Stimulated activated CD4-positive, alpha-beta T cell treated with anti-CD3 and anti-CD28 coated beads, Interleukin-2, amount 100 ng/mL, for 48 hours (primary cell): Measurements from ENCODE around the gene TBX1.
"Not testable (repeated sequence)": the region's sequence is repeated elsewhere in the genome, so short reads cannot be mapped to it uniquely, and the experiment has no call there.

Experiments used
- DNase-seq, 2 donors: peaks; one replicate each; pipeline ENCODE4 v3.0.0-alpha.2; 2020

TBX1 gene

GRCh38 chr22:19766511-19767426 is 6.2 kb downstream of the TBX1 start:
- DNase-seq, result peak; percentile 30 to 40

GRCh38 chr22:19767427-19768341 is 7.1 kb downstream of the TBX1 start:
- no peak for DNase-seq

DNA sequence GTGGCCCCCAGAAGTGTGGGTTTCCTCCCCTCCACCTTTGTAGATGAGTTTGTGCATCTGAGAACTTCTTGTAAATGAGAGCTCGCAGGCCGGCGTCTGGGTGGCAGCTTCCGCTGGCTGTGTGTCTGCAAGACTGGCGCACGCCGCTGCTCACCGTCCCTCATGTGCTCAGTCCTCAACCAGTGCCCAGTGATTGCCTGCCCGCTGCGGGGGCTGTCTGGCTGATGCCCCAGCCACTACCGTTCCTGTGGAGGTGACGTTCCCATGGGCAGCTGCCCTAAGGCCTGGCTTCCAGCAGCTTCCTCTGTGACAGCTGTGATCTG is 8.8 kb downstream of the TBX1 start:
- DNase-seq, result no peak

DNA sequence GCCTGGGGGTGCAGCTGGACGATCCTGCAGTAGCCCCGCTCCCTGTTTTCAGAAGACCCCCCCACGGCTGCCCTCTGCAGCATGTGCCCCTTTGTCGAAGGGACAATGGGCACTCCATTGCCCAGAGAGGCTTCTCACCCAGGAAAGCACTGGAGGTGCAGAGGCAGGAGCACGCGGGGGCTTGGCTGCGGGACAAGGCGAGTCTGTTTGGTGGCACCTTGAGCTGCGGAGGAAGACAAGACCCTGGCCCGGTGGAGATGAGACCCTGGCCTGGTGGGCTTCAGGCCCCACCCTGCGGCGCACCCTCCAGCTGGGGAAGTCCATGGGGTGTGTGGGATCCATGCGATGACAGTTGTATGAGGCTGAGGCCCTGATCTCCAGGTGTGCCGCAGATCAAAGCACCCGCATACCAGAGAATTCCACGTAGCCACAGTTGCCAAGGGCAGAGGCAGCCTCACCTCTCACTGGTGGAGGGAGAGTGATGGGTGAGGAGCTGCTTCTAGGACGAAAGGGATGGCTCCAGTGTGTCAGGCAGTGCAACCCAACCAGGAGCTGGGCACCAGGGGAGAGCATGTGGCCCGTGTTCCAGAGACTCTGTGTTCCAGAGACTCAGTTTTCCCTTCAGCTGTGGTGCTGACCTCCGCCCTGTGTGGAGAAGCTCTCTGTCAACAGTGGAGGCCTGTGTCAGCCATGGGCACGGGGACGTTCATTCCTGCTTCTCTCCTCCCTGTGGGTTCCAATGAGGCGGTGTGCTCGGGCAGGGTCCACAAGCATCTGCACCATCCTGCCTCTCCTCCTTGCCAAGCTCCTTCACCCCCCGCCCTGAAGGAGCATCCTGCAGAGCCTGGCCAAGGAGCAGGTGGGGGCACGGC is 10.0 kb downstream of the TBX1 start:
- no peak for DNase-seq

DNA sequence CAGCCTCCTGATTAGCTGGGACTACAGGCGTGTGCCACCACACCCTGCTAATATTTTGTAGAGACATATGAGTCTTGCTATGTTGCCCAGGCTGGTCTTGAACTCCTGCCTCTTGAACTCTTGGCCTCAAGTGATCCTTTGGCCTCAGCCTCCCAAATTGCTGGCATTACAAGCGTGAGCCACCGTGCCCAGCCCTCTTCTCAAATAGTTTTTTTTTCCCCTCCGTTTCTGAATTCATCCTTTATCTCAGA is 11.8 kb downstream of the TBX1 start:
- no peak for DNase-seq

GRCh38 chr22:19772673-19773469 is 12.3 kb downstream of the TBX1 start:
- DNase-seq, result no peak

DNA sequence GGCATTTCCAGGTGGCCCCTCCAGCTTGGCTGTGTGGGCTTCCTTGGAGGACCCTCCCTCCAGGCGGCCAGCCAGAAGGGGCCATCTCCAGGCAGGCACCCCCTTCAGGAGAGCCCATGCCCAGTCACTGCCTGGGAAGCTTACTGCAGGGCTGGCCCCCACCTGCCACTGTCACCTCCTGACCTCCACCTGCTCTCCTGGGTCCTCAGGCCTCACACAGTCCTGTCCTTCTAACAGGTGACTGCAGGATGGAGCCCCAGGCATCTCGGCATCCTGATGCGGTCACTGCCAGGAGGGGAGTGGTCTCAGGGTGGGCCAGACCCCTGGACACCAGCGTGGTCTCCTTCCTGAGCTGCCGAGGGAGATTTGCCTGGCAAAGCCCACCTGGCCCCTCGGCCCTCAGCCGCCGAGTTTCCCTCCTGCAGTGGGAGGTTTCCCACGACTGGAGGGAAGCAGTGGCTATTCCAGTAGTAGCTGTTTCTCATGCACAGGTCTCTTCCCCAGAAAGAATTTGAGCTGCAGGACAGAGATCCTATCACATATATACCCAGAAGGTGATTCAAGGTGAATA is 13.0 kb downstream of the TBX1 start:
- no peak for DNase-seq

DNA sequence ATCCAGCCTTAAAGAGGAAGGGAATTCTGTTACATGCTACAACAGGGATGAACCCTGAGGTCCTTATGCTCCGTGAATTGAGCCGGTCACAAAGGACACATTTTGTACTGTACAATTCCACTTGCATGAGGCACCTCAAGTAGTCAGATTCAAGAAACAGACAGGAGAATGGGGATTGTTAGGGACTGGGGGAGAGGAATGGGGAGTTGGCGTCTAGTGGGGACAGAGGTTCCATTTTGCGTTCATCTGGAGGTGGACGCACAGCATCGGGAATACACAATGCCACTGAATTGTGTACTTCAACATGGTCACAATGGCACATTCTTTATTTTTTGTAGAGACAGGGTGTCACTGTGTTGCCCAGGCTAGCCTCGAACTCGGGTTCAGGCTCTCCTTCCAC is 14.1 kb downstream of the TBX1 start:
- no peak for DNase-seq

DNA sequence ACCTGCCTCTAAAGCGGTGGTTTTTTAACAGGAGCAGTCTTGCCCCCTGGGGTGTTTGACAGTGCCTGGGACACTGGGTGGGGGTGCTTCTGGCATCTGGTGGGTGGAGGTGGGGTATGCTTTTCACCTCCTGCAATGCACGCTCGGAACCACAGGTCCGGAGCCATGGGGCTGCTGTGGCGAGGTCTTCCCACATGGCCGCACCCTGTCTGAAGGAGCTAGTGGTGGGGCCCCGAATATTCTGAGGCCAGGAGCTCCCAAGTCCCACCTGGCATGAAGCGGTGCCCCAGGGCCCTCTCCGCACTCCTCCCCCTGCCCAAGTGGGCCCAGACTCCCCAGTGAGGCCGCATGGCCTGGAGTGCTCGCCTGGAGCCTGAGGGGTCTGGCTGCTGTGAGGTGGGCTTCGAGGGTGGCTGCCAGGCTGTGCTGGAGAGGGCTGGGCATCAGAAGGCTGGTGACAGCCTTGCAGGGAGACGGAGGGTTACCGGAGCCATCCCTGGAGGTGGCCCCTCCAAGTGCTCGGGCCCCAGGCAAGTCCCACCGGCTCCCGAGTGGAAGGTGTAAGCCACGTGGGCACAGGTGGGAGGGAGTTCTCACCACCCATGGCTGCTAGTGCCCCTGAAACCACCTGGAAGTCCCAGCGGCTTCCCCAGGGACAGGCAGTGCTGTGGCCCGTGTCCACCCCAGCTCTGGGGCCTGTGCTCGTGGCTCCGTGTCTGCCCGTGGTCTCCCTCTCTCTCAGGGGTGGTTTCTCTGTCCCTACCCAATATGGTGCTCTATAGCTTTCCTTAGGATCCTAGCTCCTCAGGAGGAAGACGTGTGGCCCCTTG is 15.1 kb downstream of the TBX1 start:
- DNase-seq, result no peak

DNA sequence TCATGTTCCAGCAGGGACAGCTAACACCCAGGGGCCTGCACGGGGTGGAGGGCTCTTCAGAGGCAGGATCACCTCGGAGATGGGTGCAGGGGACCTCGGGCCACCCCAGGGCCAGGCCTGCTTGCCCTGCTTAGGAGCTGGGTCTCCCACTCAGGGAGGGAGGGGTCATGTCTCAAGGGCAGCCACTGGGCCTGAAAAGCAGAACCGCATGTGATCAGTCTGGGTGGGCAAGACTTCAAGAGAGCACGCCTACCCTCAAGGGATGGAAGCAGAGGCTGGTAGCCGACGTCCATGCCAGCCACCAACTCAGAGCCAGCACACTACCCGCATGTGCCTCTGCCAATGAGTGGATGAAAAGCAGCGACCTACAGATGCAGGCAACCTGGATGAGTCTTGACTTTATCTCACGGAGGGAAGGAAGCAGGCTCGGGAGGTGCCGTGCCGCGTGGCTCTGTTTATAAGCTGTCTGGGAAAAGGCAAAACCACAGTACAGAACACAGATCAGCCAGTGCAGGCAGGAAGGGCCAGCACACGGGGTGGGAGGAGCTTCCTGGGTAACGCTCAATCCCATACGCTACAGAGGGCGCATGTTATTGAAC is 16.0 kb downstream of the TBX1 start:
- DNase-seq, result no peak

DNA sequence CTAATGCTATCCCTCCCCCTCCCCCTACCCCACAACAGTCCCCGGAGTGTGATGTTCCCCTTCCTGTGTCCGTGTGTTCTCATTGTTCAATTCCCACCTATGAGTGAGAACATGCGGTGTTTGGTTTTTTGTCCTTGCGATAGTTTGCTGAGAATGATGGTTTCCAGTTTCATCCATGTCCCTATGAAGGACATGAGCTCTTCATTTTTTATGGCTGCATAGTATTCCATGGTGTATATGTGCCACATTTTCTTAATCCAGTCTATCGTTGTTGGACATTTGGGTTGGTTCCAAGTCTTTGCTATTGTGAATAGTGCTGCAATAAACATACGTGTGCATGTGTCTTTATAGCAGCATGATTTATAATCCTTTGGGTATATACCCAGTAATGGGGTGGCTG is 16.6 kb downstream of the TBX1 start:
- DNase-seq, result not testable (repeated sequence)

DNA sequence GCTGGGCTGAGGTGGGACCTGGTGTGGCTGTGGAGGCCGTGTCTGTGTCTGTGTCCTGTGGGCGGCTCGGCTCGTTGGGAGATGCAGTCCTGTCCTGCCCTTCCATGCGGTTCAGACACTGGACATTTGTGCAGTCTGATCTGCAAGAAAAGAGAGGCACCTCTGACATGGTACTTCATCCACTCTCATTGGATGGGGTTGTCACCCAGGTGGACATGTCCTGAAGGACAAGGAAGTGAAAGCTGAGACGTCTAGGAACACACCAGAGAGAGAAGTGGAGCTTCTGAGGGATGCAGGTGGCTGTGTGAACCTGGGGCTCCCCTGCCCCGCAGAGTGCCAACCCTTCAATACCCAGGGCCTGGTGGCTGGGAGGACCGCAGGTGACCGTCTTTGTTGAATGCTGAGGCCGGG is 18.4 kb downstream of the TBX1 start:
- no peak for DNase-seq

- DNase-seq, result no peak
Observed at GRCh38 chr22:19779685-19780268, 19.2 kb downstream of the TBX1 start.

DNA sequence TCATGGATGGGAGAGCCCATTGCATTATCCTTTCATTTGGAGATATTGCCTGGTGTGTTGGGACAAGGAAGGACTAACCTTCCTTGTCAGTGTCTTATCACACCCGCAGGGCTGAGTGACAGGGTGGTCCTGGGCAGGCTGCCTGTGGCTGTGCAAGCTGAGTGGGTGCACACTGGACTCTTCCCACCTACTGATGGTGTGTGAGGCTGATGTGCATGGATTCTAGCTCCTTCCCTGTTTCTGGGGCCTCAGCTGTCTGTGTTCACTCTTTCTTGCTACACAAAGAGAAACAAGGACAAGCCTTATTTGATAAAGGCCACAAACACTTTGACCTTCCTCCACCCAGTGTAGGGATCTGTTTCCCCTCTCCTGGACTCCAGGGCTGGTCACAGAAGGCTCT is 22.0 kb downstream of the TBX1 start:
- no peak for DNase-seq

- DNase-seq, result no peak
Observed at GRCh38 chr22:19783586-19784383, 23.2 kb downstream of the TBX1 start.

DNA sequence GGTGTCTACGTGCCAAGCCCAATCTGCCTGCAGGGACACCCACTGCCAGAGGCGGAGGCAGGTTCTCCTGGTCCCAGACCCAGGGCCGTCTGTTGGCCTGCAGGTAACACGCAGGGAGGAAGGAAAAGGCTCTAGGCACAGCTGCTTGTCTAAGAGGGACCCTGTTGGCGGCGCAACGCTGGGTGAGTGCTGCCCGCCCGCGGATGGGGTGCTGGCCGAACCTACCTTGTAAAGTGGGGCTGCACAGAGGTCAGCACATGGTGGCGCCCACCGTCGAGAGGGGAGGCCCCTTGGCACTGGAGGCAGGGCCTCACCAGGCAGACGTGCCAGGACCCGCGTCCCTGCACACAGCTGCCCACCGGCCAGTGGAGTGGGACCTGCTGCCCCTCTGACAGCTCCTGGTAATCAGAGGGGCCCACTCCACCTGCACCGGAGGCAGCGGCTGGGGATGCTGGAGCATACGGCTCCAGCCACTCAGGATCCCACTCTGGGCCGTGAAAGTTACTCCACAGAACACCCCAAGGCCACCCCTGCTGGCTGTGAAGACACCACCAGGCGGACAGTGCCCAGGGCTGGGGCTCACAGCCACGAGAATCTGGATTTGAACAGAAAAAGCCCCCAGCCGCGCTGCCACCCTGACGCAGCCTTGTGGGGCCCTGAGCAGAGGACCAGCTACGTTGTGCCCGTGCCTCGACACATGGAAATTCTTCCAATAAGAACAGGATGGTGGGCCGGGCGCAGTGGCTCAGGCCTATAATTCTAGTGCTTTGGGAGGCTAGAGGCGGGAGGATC is 24.0 kb downstream of the TBX1 start:
- no peak for DNase-seq

- no peak for DNase-seq
Observed at GRCh38 chr22:19785461-19786263, 25.1 kb downstream of the TBX1 start.

DNA sequence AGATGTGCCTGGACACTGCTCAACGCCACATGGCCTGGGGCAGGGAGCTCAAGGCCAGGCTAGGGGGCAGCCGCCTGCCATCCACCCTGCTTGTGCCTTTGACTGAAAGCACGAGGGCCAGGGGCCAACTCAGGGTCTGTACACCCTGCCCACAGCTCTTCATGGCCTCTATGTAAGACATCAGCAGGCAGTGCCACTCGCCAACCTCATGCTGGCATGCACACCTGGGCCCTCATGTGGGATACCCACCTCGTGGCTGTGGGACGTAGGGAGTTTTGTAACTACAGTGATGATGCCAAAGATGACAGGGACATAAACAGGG is 25.6 kb downstream of the TBX1 start:
- no peak for DNase-seq
